ENCODE measurements around the gene ZNF556.
A peak's percentile ranks its signal among the peaks of the same experiment; 100 is the strongest.

The ZNF556 gene

DNA sequence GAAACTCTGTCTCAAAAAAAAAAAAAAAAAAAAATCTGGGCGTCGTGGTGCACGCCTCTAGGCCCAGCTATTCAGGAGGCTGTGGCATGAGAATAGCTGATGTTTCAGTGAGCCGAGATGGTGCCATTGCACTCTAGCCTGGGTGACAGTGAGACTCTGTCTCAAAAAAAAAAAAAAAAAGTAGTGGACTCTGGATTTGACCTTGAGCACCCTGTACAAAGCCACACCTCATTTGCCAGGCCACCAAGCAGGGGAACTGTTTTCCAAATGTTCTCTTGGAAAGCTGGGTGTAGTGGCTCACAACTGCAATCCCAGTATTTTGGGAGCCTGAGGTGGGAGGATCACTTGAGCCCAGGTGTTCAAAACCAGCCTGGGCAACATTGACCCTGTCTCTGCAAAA, 29.7 kb upstream of the ZNF556 start:
- DNase-seq (ENCODE audit: low spot score) (no peak), ATAC-seq (ENCODE audit: low read depth) (no peak)
- Histone ChIP-seq H3K9me3 (ENCODE audit: severe bottlenecking) (peaks cover 4% of the 10 kb centered on the region), H3K27ac (ENCODE audit: poor library complexity, severe bottlenecking) (no peak overlapping the region), H3K4me3 (ENCODE audit: severe bottlenecking) (no peak overlapping the region), H3K4me1 (ENCODE audit: insufficient read depth, poor library complexity, severe bottlenecking) (no peaks in the 10 kb centered on the region), H3K36me3 (ENCODE audit: low read depth) (no peaks in the 10 kb centered on the region), H3K27me3 (ENCODE audit: insufficient read depth, poor library complexity, severe bottlenecking) (no peaks in the 10 kb centered on the region)
- TF ChIP-seq, protein P1, sequence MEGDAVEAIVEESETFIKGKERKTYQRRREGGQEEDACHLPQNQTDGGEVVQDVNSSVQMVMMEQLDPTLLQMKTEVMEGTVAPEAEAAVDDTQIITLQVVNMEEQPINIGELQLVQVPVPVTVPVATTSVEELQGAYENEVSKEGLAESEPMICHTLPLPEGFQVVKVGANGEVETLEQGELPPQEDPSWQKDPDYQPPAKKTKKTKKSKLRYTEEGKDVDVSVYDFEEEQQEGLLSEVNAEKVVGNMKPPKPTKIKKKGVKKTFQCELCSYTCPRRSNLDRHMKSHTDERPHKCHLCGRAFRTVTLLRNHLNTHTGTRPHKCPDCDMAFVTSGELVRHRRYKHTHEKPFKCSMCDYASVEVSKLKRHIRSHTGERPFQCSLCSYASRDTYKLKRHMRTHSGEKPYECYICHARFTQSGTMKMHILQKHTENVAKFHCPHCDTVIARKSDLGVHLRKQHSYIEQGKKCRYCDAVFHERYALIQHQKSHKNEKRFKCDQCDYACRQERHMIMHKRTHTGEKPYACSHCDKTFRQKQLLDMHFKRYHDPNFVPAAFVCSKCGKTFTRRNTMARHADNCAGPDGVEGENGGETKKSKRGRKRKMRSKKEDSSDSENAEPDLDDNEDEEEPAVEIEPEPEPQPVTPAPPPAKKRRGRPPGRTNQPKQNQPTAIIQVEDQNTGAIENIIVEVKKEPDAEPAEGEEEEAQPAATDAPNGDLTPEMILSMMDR (IDR thresholded peaks at IDR 0.05; ENCODE audit: poor library complexity, severe bottlenecking), result no peak

DNA sequence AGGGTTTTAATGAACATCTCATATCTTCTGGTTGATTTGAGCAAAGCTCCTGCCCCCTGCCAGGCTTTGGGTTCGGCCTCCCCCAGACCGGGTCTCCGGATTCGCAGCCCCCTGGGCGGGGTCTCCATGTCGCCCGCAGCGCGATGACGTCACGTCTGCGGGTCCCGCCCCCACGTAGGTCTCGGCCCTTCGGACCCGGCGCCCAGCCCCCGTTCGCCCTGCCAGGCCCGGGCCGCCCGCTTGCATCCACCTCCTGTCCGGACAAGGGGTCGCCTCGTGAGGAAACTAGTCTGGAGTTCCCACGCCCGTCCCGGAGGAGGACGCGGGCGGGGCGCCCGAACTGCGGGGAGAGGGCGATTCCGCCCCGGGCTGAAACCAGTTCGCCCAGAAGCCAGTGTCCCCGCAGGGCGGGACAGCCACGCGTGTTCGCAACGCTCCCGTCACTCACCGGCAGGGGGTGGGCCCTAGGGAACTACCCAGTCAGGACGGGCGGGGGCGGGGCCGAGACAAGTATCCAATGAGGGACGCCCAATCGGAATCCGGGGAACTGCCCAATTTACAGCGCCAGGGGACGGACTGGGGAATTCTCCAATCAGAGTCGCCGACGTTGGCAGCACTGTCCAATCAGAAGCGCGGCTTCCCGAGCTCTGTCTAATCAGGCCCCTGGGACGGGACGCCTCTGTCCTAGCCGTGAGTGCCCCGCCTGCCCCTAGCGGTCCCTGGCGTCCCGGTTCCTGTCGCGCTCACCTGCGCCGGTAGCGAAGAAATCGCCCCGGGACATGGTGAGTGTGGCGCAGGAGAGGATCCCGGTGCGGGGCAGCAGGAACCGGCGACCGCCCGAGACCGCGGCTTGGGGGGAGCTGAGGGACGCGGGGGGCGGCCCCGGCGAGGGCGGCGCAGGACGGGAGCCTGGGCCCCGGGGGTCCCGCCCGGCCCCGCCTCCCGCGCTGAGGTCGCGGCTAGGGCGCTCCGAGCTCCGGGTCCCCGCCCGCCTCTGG, 26.0 kb upstream of the ZNF556 start, which contains the start of gene ZNF555:
Gene ZNF555 (plus strand): TSS at position 682 of the 998 bp plus-strand sequence. CDS start 98 bp downstream, at position 780.
- Histone ChIP-seq H3K36me3 (ENCODE audit: low read depth) (peaks cover 7% of the 10 kb centered on the region; the same call in 1 of the 2 replicates), H3K27me3 (ENCODE audit: insufficient read depth, poor library complexity, severe bottlenecking) (no peaks in the 10 kb centered on the region), H3K27ac (ENCODE audit: poor library complexity, severe bottlenecking) (peak within 1 kb of the TSS; percentile 42), H3K4me3 (ENCODE audit: severe bottlenecking) (peak within 1 kb of the TSS; percentile 99), H3K4me1 (ENCODE audit: insufficient read depth, poor library complexity, severe bottlenecking) (no peaks in the 10 kb centered on the region), H3K9me3 (ENCODE audit: severe bottlenecking) (no peaks in the 10 kb centered on the region)
- DNase-seq (ENCODE audit: low spot score) (peak; percentile 98), ATAC-seq (ENCODE audit: low read depth) (peak; percentile 99)
- TF ChIP-seq, protein P1 (IDR thresholded peaks at IDR 0.05; ENCODE audit: poor library complexity, severe bottlenecking), result peak; percentile 27

DNA sequence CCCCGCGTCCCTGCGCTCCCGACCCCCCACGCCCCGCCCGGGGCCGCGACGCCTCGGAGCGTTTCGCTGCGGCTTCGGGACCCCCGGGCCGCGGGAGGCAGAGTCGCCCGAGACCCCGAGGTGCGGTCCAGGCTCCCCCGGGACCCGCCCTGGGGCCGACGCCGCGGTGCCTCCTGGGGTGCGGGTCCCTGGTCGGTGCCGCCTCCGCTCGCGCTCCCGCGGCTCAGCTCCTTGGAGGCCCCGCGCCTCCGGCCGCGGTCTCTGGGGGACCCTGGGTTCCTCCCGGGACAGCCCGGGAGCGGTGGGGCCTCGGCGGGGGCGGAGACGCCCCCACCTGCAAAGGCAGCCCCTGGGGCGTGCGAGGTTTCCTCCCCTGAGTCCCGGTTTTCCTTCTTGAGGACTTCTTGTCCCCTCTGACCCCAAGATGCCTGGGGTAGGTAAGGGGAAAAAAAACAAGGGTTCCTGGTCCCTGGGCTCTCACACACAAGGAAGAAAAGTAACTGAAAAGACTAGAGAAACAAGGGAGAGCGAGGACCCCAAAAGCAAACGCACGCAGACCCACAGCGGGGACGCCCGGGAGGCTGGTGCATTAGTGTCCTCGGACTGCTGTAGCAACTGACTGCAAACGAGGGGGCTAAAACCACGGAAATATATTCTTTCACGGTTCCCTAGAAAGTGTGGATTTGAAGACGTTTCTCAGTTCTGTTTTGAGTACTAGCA, 25.1 kb upstream of the ZNF556 start:
- H3K9me3 ChIP-seq (ENCODE audit: severe bottlenecking), result no peaks in the 10 kb centered on the region
- H3K27me3 ChIP-seq (ENCODE audit: insufficient read depth, poor library complexity, severe bottlenecking), result no peaks in the 10 kb centered on the region
- no peak for ATAC-seq (ENCODE audit: low read depth)
- DNase-seq (ENCODE audit: low spot score), result no peak
- H3K27ac ChIP-seq (ENCODE audit: poor library complexity, severe bottlenecking), result peak overlapping the region; percentile 42
- H3K4me3 ChIP-seq (ENCODE audit: severe bottlenecking), result peak overlapping the region; percentile 99
- no peaks in the 10 kb centered on the region for H3K4me1 ChIP-seq (ENCODE audit: insufficient read depth, poor library complexity, severe bottlenecking)
- TF ChIP-seq, protein P1 (IDR thresholded peaks at IDR 0.05; ENCODE audit: poor library complexity, severe bottlenecking), result no peak
- peaks cover 12% of the 10 kb centered on the region for H3K36me3 ChIP-seq (ENCODE audit: low read depth)

DNA sequence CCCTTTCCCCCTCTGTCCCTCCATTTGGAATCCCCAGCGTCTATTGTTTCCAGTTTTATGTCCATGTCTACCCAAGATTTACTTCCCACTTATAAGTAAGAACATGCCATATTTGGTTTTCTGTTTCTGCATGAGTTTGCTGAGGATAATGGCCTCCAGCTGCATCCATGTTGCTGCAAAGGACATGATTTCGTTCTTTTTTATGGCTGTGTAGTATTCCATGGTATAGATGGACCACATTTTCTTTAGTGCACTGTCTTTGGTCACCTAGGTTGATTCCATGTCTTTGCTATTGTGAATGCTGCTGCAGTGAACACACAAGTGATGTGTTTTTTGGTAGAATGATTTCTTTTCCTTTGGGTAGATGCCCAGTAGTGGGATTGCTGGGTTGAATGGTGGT, 22.0 kb upstream of the ZNF556 start:
- TF ChIP-seq, protein P1 (IDR thresholded peaks at IDR 0.05; ENCODE audit: poor library complexity, severe bottlenecking), result no peak
- Histone ChIP-seq H3K27me3 (ENCODE audit: insufficient read depth, poor library complexity, severe bottlenecking) (no peaks in the 10 kb centered on the region), H3K27ac (ENCODE audit: poor library complexity, severe bottlenecking) (no peak overlapping the region), H3K9me3 (ENCODE audit: severe bottlenecking) (peaks cover 2% of the 10 kb centered on the region), H3K4me3 (ENCODE audit: severe bottlenecking) (no peak overlapping the region), H3K36me3 (ENCODE audit: low read depth) (peaks cover 12% of the 10 kb centered on the region), H3K4me1 (ENCODE audit: insufficient read depth, poor library complexity, severe bottlenecking) (no peaks in the 10 kb centered on the region)
- ATAC-seq (ENCODE audit: low read depth), result no peak
- DNase-seq (ENCODE audit: low spot score), result no peak

Data from RWPE2 (cell line).